Chondrocyte (in vitro differentiated cells): Measurements from ENCODE around the gene CSF3R. TPM values are rescaled to one million over a fixed set of nuclear protein-coding genes. Genes with fewer than 3 reads are reported as not detected.

ENCODE experiments used
- DNase-seq: peaks from one replicate; pipeline ENCODE4 v3.0.0; 2021; ENCODE audit warnings: mixed read lengths, low spot score
- H3K27ac Mint-ChIP-seq: one replicate; pipeline ENCODE4 v1.8.0; 2021; ENCODE audit warnings: mild to moderate bottlenecking, moderate library complexity, mixed read lengths; ENCODE audit not compliant: unreplicated experiment
- H3K27me3 Mint-ChIP-seq: 2 replicates; pipeline ENCODE4 v1.8.0; 2021; ENCODE audit warnings: low read depth, mixed read lengths
- H3K36me3 Mint-ChIP-seq: 2 replicates; pipeline ENCODE4 v1.8.0; 2021; ENCODE audit warnings: low read depth, mixed read lengths
- H3K4me1 Mint-ChIP-seq: 2 replicates; pipeline ENCODE4 v1.8.0; 2021; ENCODE audit warnings: low read depth, mild to moderate bottlenecking, mixed read lengths
- H3K4me3 Mint-ChIP-seq: one replicate; pipeline ENCODE4 v1.8.0; 2021; ENCODE audit warnings: mild to moderate bottlenecking, moderate library complexity, mixed read lengths; ENCODE audit not compliant: unreplicated experiment
- H3K9me3 Mint-ChIP-seq: 2 replicates; pipeline ENCODE4 v1.8.0; 2021; ENCODE audit warnings: low read depth, mixed read lengths
- CTCF ChIP-seq: fragments of 200-600 bp; sonication (generic); IDR thresholded peaks from 2 replicates; pipeline ENCODE4 v1.5.0; 2021; ENCODE audit warnings: antibody characterized with exemption, mild to moderate bottlenecking, moderate library complexity
- total RNA-seq: library from RNA; stranded (reverse); gene quantifications from 3 replicates; pipeline ENCODE4 v1.2.1, GENCODE V29; 2021

Gene CSF3R
- total RNA-seq, 1 donor from 2014 or later: not detected

DNA sequence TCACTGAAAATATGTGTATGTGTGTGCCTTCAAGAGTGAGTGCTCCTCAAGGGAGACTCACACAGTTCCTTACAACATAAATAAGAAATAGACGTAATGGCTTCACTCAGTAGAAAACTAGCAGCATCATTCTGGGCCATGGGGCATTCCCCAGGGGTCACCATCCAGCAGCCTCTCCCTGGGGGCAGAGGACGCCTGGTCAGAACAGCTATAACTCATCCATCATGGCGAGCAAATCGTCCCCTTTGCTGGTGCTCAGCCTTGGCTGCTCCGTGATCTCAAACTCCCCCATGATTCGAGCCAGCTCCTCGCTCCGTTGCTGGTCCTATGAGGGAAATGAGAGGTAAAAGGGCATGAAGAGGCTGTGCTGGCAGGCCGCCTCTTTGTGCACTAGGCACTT is 64.8 kb downstream of the CSF3R start:
- Mint-ChIP-seq H3K9me3 (no peaks in the 10 kb centered on the region), H3K27me3 (no peaks in the 10 kb centered on the region), H3K36me3 (peaks cover 5% of the 10 kb centered on the region), H3K27ac (no peak overlapping the region), H3K4me1 (peaks cover 13% of the 10 kb centered on the region), H3K4me3 (no peak overlapping the region)
- TF ChIP-seq CTCF: no peak
- no peak for DNase-seq

Other genes starting within 250 kb of the CSF3R start
- gene SH3D21, start 176.5 kb downstream of the CSF3R start, total RNA-seq: 9.4 to 15.0 TPM (median 10.8 TPM) in 3 replicates
- gene EVA1B, start 159.3 kb downstream of the CSF3R start, total RNA-seq: 55.7 to 88.4 TPM (median 85.2 TPM) in 3 replicates
- gene STK40, start 97.0 kb downstream of the CSF3R start, total RNA-seq: 42.6 to 63.7 TPM (median 59.9 TPM) in 3 replicates
- gene LSM10, start 85.0 kb downstream of the CSF3R start, total RNA-seq: 45.0 to 47.3 TPM (median 45.7 TPM) in 3 replicates
- gene OSCP1, start 32.5 kb downstream of the CSF3R start, total RNA-seq: 4.5 to 7.3 TPM (median 6.2 TPM) in 3 replicates
- gene MRPS15, start 18.5 kb downstream of the CSF3R start, total RNA-seq: 51.3 to 68.5 TPM (median 53.2 TPM) in 3 replicates